GM12874 (cell line): ENCODE data around the gene PKIG.

ENCODE experiments used
- CTCF ChIP-seq: IDR thresholded peaks from 2 replicates; pipeline ENCODE4 v1.5.1; 2011; ENCODE audit warnings: low read depth, mild to moderate bottlenecking, control low read depth, low read length, moderate library complexity; ENCODE audit not compliant: insufficient read depth

PKIG gene

GRCh38 chr20:44571362-44571988 is 10.9 kb upstream of the PKIG start:
- TF ChIP-seq CTCF: no peak

GRCh38 chr20:44572551-44573500 is 9.6 kb upstream of the PKIG start:
- TF ChIP-seq CTCF: no peak

- no peak for TF ChIP-seq CTCF
These were observed 8.9 kb upstream of the PKIG start for GRCh38 chr20:44573501-44573869.

DNA sequence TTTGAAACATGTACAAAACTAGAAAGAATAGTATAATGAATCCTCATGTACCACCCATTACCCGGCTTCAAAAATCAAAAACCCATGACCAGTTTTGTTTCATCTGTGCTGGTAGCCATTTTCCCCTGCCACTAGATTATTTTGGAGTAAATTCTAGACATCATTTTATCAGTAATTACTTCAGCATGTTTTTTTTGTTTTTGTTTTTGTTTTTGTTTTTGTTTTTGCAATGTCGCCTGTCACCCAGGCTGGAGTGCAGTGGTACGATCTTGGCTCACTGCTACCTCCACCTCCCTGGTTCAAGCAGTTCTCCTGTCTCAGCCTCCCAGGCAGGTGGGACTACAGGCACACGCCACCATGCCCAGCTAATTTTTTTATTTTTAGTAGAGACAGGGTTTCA is 8.0 kb upstream of the PKIG start:
- TF ChIP-seq CTCF: no peak

- peak; percentile 53; the same call in 1 of the 2 replicates for TF ChIP-seq CTCF
These were observed 6.1 kb upstream of the PKIG start for GRCh38 chr20:44576297-44576696.

DNA sequence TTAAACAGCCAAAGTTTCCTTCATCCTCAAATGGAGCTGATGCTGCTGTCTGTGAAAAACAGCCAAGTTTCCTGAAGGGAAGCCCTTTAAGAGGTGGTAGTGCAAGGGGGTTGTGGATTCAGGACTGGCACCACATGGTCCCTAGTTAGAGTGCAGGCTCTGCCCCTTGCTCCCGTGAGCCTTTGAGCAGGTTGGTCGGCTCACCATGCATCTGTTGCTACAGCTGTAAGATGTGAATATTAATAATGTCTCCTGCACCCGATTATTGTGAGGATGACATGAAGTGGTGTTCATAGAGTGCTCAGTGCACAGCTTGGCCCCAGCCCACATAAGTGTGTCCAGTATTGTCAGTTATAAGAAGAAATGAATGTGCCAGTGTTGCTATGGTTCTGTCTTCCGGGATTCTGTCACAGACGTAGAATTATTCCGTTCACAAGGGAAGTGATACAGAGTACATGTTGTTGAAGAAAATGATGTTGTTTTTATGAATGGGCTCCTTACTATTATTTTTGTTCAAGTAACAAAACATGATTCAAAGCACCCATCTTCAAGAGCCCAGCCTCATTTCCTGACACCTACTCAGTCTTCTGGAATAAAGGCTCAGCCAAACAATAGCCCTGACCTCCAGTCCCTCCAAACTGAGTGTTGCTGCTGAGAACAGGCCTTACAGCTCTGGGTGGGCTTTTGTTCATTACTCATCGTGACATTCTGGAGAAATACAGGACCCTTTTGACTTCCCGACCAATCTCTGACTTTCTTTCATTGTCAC is 2.9 kb upstream of the PKIG start:
- TF ChIP-seq CTCF: no peak
